ENCODE measurements around the gene SYT14.
"Not testable (repeated sequence)": the region's sequence is repeated elsewhere in the genome, so short reads cannot be mapped to it uniquely, and the experiment has no call there.

The SYT14 gene

GRCh38 chr1:210185063-210185462 is 247.0 kb downstream of the SYT14 start:
- H3K27ac ChIP-seq = no peak overlapping the region
- peak; percentile 35 for TF ChIP-seq CTCF (conservative IDR thresholded peaks at IDR 0.05)

- not testable (repeated sequence) for H3K27ac ChIP-seq
These were observed 250.0 kb downstream of the SYT14 start for GRCh38 chr1:210187849-210188606.

- H3K27ac ChIP-seq = no peak overlapping the region
- TF ChIP-seq CTCF (conservative IDR thresholded peaks at IDR 0.05) = no peak
These were observed 251.4 kb downstream of the SYT14 start for GRCh38 chr1:210189426-210189825.

GRCh38 chr1:210195635-210196160 is 257.7 kb downstream of the SYT14 start:
- no peak for TF ChIP-seq CTCF (conservative IDR thresholded peaks at IDR 0.05)
- no peak overlapping the region for H3K27ac ChIP-seq

GRCh38 chr1:210196266-210196665 is 258.2 kb downstream of the SYT14 start:
- H3K27ac ChIP-seq = not testable (repeated sequence)

GRCh38 chr1:210198840-210199239 is 260.8 kb downstream of the SYT14 start:
- no peak overlapping the region for H3K27ac ChIP-seq

GRCh38 chr1:210200124-210200736 is 262.2 kb downstream of the SYT14 start:
- TF ChIP-seq CTCF (conservative IDR thresholded peaks at IDR 0.05) = peak; percentile 66
- H3K27ac ChIP-seq = no peak overlapping the region

More at GRCh38 chr1:210198840-210199239, 260.8 kb downstream of the SYT14 start:
- no peak for TF ChIP-seq CTCF (conservative IDR thresholded peaks at IDR 0.05)

- no peak overlapping the region for H3K27ac ChIP-seq
- no peak for TF ChIP-seq CTCF (conservative IDR thresholded peaks at IDR 0.05)
These were observed 263.7 kb downstream of the SYT14 start for GRCh38 chr1:210201681-210202080.
